PC-3 (cell line): ENCODE results near the gene TBK1.

Source experiments
- CTCF ChIP-seq: fragments of 300-600 bp; sonication (generic); conservative IDR thresholded peaks from 2 replicates; pipeline ENCODE4 v1.5.1; 2017; ENCODE audit warnings: antibody characterized with exemption, low read depth, mild to moderate bottlenecking, low read length
- EZH2 ChIP-seq: fragments of 300-600 bp; sonication (generic); IDR thresholded peaks from one replicate; pipeline ENCODE4 v1.6.1; 2017; ENCODE audit warnings: antibody characterized with exemption, mild to moderate bottlenecking, low read length; ENCODE audit not compliant: unreplicated experiment
- EZH2phosphoT487 ChIP-seq: fragments of 300-600 bp; sonication (generic); IDR thresholded peaks from 2 replicates; pipeline ENCODE4 v1.6.1; 2018; ENCODE audit warnings: mild to moderate bottlenecking, antibody characterized with exemption, low read length, borderline replicate concordance

DNA sequence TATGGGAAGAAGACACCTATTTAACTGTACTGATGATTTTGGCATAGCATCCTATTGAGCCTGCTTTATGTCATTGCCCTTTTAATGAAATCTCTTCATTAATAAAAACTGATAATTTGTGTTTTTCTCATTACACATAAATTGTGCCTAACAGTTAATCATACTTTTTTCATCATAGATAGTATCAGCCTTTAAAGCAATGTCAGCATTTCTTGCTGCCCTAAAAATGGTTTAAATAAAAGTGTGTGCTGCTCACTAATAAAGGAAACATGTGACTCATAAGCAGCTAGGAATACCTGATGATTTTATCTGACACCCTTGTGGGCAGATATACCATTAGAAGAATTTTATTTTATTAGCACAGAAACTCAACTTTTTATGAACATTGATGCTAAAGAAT, 26.7 kb downstream of the TBK1 start:
- TF ChIP-seq CTCF, result no peak
- no peak for TF ChIP-seq EZH2
- no peak for TF ChIP-seq EZH2phosphoT487
